Metanephros (tissue), 1 donor: ENCODE data around the gene ASIC2. TPM values are rescaled to one million over a fixed set of nuclear protein-coding genes. Genes with fewer than 3 reads are reported as not detected.

Experiments
- total RNA-seq: library from RNA; depleted of rRNA; stranded (reverse); fragments of >200 nt; gene quantifications from one replicate; pipeline ENCODE4 v1.2.3, GENCODE V29; 2014

The ASIC2 gene
- total RNA-seq, result 4.5 TPM

GRCh38 chr17:33292981-33293867, at the start of gene ASIC2:
Gene ASIC2 (minus strand): TSS chr17:33293295.

